ENCODE data around the gene SENP1. TPM values are rescaled to one million over a fixed set of nuclear protein-coding genes. Genes with fewer than 3 reads are reported as not detected.
A peak's percentile ranks its signal among the peaks of the same experiment; 100 is the strongest.
"Not testable (repeated sequence)": the region's sequence is repeated elsewhere in the genome, so short reads cannot be mapped to it uniquely, and the experiment has no call there.

SENP1 gene
- polyA plus RNA-seq (ENCODE audit: insufficient read length in 4 of 4): 10 to 100 TPM; 23.0 to 27.4 (median 24.1) TPM

DNA sequence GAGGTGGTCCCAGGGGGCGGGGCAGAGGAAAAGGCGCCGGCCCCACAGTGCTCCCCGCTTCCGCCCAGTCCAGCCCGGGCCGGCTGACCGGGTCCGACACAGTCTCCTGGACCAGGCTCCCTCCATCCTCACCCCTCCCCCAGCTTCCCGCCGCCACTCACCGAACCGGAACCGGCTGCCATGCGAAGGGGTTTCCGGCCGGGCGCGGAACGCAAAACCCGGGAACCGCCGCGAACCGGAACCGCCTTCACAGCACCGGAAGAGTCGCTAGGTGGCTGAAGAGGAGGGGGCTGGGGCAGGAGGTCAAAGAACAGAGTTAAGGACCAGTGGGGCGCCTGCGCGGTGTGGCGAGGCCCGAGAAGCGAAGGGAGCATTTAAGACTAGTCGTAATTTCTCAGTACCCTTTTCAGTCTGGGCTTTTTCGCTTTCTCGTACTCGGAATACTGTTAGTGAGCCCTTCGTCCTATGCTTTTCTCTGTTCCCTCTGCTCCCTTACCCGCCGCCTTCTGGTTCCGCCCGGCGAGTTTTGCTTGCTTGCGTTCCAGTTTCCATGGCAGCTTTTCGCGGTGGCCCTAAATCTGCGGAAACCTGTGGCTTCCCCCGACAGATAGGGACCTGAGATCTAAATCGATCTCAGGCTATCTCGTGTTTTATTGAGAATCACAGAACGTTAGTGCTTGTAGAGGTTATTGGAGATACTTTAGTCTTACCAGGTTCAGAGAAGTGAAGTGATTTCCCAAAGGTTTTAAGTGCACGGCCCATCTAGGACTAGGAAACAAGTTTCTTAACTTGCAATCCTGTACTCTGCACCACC, at the start of gene SENP1:
Gene SENP1, minus strand, starts transcription at position 213 of the 814 bp plus-strand sequence. CDS start 4,607 bp downstream, outside the sequence.
- DNase-seq (ENCODE audit: low read depth in 4 of 4, low spot score in 2 of 4): peak; percentile 79 to 94 (median 84)

DNA sequence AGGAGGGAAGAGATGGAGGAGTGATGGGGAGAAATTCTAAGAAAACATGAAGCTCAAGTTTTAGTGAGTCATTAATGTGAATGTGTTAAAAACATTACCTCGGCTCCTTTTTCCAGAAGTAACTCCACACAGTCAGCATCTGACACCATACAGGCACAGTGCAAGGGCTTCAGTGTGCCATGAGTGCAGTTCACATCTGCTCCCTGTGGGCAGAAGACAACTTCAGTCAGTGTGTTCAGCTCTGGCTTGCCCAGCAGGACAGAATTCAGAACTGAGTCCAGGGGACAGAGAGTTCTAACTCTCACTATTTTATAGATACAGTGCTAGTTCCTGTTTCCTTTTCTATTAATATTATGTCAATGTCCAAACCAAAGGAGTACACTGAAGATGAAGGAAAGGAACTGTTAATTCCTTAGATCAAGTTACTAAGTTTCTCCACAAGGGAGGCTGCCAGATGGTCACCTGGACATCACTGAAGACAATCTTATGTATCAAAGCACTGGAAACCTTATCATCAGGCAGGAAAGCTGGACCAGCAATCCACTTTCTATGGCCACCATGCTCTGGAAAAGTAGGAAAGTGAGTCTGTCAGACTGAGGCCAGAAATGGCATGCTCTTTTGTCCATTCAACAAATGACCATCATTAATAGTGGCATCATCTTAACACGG, 45.4 kb upstream of the SENP1 start:
- no peak for DNase-seq (ENCODE audit: low read depth in 4 of 4, low spot score in 2 of 4)

DNA sequence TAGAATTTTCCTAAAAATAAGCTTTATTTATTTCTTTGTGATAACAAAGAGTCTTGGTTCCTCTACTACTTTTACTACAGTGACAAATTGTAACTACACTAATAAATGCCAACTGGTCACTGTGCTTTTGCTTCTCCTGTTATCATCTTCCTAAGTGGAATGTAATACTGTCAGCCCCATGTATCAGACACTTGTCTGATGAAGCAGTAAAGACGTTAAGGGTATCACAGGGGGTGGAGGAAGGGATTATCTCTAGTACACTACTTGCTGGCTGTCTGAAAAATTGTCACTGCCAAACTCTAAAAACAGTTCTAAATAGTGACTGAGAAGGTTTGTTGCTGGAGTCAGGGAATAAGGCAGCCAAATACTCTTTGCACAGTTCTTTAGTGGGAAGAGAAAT, 40.1 kb upstream of the SENP1 start:
- DNase-seq (ENCODE audit: low read depth in 4 of 4, low spot score in 2 of 4): no peak

DNA sequence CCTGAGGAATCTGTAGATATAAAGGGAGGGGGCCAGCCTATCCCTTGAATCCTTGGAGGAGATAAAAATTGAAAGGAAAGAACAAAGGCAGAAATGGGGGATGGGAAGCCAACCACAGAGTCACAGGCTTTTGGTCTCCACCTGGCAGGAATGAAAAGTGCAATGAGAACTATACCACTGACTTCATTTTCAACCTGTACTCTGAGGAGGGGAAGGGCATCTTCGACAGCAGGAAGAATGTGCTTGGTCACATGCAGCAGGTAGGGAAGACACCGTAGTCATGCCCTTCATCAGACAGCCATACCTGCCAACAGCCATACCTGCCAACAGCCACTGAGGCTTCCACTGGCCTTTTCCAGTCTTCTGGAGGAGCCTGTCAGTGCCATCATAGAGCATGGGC, 38.0 kb upstream of the SENP1 start:
- DNase-seq (ENCODE audit: low read depth in 4 of 4, low spot score in 2 of 4): no peak

DNA sequence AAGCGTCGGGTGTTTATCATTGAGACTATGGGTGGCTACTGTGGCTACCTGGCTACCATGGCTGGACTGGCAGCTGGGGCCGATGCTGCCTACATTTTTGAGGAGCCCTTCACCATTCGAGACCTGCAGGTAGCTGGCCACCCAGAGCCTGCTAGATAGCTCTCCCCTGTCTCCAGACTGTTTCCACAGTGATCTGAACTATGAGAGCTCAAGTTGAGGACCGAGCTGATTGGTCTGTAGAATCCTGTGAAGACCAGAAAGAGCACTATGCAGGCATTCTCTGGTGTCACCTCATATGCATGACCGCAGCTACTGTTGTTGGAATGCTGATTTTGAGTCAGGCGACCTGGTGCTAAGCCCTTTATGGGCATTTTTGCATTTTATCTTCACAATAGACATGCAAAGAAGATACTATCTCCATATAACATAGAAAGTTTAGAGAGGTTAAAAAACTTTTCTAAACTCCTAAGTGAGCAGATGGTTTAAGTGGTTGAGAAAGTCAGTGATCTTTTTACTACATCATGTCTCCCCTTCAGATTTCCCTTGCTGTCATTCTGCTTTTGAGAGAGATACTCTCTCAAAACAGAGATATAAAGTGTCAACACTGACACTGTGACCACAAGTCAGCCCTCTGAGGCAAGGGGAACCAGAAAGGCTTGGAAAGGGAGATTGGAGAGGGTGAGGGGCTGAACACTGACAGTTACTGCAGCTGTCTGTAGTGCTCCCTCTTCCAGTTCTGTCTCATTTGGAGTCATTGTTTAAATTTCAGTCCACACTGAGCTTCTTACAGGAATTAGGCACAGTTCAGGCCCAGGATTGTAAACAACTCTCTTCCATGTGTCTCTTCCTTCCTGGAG, 37.2 kb upstream of the SENP1 start:
- no peak for DNase-seq (ENCODE audit: low read depth in 4 of 4, low spot score in 2 of 4)

DNA sequence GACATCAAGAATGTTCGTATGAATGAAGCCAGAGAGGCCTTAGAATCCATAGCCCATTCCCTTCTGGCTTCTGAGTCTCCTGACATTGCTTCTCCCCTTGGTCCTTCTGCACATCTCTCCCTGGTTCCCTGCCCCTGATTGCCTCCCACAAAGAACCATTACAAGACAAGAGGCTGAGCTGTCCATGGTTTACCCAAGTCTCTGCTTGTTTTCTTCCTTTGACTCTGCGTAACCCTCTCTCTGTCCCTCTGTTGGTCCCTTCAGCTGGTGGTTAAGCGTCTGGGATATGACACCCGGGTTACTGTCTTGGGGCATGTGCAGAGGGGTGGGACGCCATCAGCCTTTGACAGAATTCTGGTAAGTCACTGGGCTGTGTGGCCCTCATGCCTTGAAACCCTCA, 29.1 kb upstream of the SENP1 start:
- DNase-seq (ENCODE audit: low read depth in 4 of 4, low spot score in 2 of 4): no peak

DNA sequence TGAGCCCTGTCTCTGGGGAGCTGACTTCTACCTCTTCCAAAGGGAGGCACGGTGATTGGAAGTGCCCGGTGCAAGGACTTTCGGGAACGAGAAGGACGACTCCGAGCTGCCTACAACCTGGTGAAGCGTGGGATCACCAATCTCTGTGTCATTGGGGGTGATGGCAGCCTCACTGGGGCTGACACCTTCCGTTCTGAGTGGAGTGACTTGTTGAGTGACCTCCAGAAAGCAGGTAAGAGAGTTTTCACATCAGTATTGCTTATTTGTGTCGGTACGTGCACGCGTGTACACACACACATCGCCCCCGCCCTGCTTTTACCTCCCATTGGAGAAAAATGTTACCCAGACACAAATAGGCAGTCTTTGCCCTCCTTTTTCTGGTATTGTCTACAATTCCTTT, 26.9 kb upstream of the SENP1 start:
- no peak for DNase-seq (ENCODE audit: low read depth in 4 of 4, low spot score in 2 of 4)

DNA sequence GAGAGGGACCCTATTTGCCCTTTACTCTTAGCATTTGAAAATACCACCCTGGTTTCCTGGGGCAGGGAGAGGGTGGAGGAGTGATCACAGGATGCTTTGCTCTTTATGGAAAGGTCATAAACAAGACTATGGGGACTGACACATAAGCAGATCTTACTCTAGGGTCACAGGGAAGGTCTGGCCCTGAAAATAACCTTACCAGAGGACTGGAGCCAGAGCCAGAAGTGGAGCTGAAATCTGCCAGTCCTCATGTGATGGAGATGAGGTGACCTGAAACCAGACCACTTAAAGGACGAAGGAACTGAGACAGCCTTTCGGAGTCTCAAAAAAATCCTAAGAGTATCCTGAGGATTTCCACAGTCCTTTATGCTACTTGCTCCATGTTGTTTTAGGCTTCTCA, 25.6 kb upstream of the SENP1 start:
- DNase-seq (ENCODE audit: low read depth in 4 of 4, low spot score in 2 of 4): no peak

DNA sequence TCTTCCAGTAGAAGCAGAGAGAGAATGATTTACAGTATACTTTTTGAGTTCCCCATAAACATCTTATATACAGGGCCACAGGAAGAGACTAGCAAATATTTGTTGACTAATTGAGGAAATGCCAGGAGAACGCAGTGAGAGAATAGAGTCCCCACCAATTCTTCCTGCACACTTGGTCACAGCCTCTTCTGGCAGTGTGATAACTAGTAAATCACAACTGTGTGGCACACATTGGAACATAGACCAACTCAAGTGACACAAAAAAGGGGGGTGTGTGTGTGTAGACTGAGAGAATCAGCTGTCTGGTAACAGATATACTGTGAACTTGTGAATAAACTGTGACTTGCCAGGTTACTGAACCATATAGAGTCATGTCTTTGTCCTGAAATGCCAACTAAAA, 23.5 kb upstream of the SENP1 start:
- DNase-seq (ENCODE audit: low read depth in 4 of 4, low spot score in 2 of 4): no peak

DNA sequence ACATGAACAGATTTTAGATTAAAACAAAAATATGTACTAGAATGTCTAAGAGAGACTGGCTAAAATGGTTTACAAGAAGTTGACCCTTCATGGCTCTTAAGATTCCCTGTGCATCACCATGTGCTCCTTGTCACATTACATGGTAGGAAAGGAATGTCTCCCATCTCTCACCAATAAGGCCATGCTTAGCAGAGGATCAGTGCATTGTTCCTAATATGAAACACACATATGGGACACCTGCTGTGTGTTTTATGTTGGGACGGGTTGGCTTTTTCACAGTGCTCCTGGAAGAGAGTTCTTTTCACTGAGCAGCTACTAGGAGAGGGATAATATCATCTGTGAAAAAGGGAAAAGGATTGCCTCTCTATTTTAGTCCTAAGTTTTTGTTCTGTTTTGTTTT, 22.9 kb upstream of the SENP1 start:
- DNase-seq (ENCODE audit: low read depth in 4 of 4, low spot score in 2 of 4): no peak

DNA sequence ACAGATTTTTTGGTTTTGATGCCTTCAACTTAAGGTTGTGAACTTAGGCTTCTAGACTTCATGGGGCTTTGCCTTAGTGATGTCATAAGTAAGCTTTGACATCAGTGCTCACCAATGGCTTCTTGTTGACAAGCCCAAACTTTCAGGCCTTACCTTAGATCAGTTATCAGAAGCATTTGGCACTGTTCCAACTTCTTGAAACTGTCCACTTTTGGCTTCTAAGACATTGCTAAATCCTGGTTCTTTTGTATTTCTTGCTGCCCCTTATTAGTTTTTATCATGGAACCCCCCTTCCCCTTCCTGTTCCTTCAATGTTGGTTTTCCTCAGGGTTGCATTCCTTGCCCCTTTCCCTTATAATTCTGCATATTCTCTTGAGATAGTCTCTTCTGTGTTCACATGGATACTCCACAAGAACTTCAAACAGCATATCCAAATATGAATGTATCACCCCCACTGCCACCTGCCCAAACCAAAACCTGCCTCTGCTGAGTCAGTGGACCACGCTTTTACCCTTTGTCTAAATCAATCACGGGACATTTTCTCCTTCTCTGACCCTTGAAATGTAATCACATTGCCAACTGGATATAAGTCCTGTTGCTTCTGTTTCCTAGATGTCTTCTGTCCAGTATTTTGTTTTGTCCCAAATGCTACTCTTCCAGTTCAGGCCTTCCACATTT, 21.2 kb upstream of the SENP1 start:
- no peak for DNase-seq (ENCODE audit: low read depth in 4 of 4, low spot score in 2 of 4)

DNA sequence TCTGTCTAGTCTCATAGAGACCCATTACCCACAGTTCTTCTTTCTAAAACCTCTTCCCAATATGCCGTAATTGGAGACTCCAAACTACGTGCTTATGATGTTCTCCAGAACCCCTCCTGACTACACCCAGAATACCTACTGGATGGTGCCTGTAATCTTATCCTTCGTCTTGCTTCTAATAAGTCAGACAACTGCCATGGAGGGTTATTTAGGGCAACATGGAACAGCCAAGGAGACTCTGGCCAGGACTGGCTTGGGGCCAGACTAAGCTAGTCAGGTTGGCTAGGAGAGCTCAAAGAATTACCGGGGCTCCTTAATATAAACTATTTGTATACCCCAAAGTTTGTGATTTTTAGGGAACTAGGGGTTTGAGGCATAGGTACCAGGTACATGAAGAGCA, 20.1 kb upstream of the SENP1 start:
- no peak for DNase-seq (ENCODE audit: low read depth in 4 of 4, low spot score in 2 of 4)

DNA sequence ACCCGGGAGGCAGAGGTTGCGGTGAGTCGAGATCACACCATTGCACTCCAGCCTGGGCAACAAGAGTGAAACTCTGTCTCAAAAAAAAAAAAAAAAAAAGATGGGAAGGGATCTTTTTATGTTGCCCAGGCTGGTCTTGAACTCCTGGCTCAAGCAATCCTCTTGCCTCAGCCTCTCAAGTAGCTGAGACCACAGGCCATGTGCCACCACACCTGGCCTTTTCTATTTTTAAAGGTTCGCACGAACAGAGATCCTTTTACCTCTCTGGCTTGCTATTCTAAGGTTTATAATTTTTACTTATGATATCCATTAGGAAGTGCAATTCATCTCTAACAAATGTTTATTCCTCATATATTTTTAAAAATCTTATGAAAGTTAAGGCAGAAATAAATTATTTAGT, 19.7 kb upstream of the SENP1 start:
- not testable (repeated sequence) for DNase-seq (ENCODE audit: low read depth in 4 of 4, low spot score in 2 of 4)

DNA sequence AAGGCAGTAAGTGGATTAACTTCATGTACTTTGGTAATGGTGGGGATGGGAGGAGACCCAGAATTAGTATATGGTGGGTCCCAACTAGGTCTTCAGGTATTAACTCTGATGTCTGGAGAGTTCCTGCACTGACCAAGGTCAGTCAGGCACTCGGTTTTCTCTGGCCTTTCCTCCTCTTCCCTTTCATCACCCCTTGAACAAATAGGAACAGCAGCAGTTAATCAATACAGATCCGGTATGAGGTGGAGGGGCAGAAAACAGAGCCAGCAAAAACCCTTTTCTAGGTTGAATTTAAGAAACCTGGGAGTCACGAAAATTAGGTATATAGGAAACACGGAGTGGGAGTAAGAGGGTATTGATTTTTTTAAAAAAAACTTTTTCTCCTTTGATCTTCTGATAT, 17.3 kb upstream of the SENP1 start:
- no peak for DNase-seq (ENCODE audit: low read depth in 4 of 4, low spot score in 2 of 4)

DNA sequence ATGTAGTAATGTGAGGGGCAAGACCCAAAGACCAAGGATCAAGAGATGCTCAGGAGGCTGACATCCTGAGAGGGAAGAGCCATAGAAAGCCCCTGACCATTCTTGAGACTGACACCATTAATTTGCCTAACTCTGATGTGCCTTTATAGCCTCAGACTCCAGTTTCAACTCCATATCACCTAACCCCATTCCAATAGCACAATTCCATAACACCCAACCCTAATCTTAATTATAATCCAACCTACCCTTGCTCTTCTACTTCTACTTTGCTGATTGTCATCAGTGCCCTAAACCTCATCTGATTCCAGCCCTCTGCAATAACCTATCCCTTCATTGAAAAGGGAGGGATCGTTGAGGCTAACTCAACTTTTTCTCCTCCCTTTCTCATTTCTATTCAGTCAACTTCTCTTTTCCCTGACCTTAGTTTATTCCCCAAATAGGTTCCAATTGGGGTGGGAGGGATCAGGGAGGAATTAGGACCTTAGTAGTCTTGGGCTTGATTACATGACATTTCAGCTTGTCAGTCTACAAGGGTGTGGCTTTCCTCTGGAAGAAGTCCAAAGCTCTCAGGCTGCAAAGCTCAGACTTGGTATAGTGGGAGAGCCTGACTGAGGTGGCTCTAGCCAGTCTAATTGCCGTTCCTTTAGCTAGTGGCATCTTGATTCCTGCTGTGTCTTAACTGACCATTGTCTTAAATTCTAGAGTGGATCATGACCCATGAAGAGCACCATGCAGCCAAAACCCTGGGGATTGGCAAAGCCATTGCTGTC, 16.4 kb upstream of the SENP1 start:
- no peak for DNase-seq (ENCODE audit: low read depth in 4 of 4, low spot score in 2 of 4)

DNA sequence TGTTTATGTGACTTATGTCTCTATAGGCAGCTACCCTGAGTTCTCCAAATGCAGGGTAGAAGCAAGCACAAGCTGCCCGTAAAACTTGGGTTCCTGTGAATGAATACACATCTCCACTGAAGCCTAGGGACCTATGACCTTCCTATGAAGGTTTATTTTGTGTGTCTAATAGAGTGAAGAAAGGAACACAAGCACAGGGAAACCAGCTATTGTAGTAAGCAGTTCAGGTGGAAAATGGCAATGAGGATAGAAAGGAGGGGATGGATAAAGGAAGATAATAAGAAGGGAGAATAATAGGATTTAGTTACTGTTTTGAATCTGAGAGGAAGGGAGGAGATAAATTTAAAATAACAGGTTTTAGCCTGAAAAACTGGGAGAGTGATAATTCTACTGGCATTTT, 15.6 kb upstream of the SENP1 start:
- DNase-seq (ENCODE audit: low read depth in 4 of 4, low spot score in 2 of 4): no peak

DNA sequence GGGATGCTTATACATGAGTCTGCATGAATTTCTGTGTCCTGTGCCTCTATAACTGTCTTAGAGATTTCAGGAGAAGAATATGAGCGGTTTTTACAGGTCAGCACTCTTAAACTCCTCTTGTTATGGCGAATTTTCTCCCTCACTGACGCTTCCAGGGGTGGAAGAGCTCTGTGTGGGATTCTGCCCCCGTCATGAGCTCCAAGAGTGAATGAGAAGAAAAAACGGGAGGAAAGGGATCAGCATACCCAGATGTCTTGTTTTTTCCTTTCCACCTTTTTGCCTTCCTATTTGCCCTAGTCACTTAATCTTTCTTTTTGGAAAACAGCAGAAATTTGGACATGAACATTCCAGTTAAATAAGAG, 13.9 kb upstream of the SENP1 start:
- DNase-seq (ENCODE audit: low read depth in 4 of 4, low spot score in 2 of 4): peak in 2 of 4 donors; percentile 16 to 37

DNA sequence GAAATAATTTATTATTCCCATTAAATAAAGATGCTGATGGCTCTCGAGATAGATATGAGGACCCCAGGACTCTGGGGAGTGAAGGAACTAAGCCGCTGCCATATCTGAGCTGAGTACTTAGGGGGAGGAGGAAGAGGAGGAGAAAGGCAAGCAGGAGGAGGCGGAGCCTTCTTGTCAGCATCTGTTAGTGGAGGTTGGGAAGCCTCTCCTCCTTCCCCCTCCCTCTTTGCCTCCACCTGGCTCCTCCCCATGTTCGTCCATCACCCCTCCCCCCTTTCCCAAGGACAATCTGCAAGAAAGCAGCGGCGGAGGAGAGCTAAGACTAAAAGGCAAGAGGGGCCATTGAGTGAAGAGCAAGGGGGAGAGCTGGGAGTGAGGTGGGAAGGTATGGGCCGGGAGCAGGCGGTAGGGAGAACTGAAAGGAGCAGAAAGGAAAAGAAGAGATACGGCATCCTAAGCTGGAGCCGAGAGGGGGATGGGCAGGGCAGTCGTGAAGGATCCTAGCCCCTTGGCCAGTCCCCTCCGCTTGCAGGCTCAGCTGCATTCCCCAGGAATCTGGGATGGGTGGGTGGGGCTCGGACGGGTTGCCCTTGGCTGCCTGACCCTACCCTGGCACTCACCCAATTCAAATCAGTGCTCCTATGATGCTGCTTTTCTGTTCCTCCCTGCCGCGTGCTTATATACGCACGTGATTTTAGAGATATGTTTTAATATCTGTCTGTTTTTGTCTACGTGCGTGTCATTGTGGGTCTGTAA, 13.4 kb upstream of the SENP1 start, which contains the start of gene PFKM:
Gene PFKM, plus strand, starts transcription at position 287 of the 756 bp plus-strand sequence. CDS start 3,411 bp downstream, outside the sequence.
- DNase-seq (ENCODE audit: low read depth in 4 of 4, low spot score in 2 of 4): peak; percentile 83 to 90 (median 88)

DNA sequence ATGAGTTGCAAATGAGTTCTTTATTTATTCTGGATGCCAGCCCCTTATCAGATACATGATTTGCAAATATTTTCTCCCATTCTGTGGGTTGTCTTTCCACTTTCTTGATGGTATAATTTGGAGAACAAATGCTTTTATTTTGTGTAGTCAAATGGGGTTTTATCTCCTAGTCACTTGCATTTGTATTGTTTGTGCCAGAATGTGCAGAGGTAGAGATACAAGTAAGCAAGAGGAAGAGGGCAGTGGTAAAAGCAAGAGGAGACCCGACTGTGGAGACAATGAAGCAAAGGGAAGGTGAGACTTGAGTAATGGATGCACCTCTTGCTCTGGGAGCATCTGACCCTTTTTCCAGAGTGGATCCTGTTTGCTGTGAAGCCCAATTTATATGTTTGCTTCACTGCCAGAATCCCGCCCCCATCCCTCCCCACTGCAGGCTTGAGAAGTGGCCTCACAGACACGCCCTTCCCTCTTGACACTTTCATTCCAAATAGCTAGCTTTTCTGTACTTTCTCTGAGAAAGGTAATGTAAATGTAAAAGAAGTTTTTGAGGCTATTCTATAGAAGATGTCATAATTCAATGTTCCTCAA, 12.5 kb upstream of the SENP1 start:
- DNase-seq (ENCODE audit: low read depth in 4 of 4, low spot score in 2 of 4): no peak

Data from left renal cortex interstitium (tissue), 4 donors.